NCI-H1436 treated with DMSO at 0.1 percent for 48 hours (cell line): ENCODE measurements around the gene VMP1.
"Not testable (repeated sequence)": the region's sequence is repeated elsewhere in the genome, so short reads cannot be mapped to it uniquely, and the experiment has no call there.

Experiments used
- DNase-seq: peaks from one replicate; lab custom pipeline; 2025; lab: John Stamatoyannopoulos, UW

VMP1 gene

GRCh38 chr17:59754552-59754951, 47.1 kb downstream of the VMP1 start:
- DNase-seq, result no peak

GRCh38 chr17:59755069-59755468, 47.6 kb downstream of the VMP1 start:
- not testable (repeated sequence) for DNase-seq

GRCh38 chr17:59756236-59756818, 48.9 kb downstream of the VMP1 start:
- no peak for DNase-seq

DNA sequence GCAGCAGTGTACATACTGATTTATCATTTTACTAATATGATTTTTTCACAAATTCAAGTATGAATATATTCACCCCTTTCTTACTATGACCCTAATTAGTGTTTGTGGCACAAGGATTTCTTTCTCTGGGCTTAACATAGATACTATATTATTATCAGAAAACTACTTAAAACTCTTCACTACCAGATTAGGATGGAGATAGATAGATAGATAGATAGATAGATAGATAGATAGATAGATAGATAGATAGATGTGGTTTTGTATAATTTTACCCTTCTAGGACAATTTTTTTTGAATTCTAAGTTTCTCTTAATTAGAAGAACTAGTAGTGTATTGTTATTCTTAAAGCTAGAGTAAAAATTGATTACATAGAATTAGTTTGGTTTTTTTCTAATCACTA, 49.6 kb downstream of the VMP1 start:
- DNase-seq, result no peak

- no peak for DNase-seq
Observed at GRCh38 chr17:59757470-59757869, 50.0 kb downstream of the VMP1 start.

DNA sequence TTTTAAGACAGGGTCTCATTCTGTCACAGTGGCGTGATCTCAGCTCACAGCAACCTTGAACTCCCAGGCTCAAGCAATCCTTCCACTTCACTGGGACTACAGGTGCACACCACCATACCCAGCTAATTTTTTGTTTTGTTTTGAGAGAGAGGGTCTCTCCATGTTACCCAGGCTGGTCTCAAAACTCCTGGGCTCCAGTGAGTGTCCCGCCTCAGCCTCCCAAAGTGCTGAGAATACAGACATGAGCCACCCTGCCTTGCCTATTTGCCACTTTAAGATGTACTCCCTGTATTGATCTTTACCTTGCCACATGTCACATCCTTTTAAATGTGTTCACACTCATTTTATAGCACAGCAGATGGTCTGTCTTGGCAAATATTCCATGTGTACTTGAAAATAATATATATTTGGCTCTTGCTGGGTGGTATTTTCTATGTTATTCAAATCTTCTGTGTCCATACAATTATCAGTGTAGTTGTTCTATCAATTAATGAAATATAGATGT, 50.5 kb downstream of the VMP1 start:
- no peak for DNase-seq

- DNase-seq, result not testable (repeated sequence)
Observed at GRCh38 chr17:59758998-59759651, 51.7 kb downstream of the VMP1 start.

- no peak for DNase-seq
Observed at GRCh38 chr17:59760160-59760559, 52.7 kb downstream of the VMP1 start.

DNA sequence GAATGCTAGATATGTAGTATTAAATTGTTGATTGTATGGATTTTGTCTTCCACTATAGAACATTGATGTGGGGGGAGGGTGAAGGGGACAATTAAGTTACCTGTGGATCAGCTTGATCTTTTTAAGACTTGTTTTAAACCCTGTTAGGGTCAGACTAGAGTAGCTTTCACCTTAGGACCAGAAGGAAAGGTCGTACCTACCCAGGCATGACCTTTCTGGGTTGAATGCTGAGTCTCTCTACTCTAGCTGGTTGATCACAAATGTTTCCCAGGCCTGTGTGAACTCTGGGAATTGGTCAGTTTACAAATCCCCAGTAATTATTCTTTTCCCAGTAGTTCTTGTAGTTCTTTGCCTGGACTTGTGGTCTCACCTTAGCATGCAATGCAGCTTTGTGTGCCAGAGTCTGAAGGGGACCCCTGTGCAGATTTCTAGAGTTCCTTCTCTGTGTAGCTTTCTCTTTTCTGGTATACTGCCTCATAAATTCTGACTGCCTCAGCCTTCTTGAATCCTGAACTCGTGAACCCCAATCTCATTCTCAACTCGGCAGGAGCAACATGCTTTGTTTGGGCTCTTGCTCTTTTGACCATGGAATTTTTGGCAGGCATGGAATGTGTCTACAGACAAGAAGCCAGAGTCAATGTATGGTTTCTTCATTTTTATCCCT, 54.1 kb downstream of the VMP1 start:
- DNase-seq, result no peak

- DNase-seq, result no peak
Observed at GRCh38 chr17:59762049-59762823, 54.8 kb downstream of the VMP1 start.

DNA sequence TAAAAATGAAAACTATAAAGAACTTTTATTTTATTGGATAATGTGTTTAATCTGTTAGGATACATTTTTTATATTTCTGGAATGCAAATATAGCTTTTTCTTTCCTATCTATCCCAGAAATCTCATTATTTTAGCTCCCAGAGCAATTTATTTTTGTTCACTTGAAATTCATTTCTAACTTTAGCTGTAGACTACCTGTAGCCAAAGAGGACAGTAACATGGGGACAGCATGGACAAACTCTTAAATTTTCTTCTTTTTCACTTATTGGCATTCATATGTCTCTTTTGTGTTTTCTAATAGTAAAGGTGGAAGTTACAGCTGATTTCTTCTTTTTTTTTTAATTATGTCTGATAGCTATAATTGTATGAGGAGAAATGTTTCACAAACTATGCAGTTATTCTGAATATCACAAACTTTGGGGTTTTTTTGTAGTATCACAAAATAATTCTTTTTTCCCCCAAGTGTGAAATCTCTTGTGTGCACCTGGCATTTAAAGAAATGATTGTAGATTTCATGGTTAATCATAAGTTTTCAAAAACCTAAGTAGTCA, 55.4 kb downstream of the VMP1 start:
- no peak for DNase-seq

DNA sequence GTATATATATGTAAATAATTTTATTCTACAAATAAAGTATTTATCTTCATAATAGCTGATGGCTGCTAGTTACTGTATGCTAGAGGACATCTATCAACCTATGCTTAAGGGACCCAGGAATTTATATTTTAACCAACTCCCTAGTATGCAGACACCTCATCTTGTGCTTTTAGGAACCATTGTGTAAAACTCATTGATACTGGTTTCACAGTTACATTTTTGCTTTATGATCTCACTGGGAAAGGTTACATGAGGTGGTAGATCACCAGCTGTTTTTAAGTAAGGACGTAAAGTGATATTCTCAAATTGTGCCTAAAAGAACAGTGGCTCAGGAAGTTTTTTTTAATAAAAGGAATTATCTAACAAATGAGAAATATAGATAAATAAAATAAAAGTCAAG, 56.4 kb downstream of the VMP1 start:
- no peak for DNase-seq

GRCh38 chr17:59764292-59764741, 56.9 kb downstream of the VMP1 start:
- DNase-seq, result no peak

- DNase-seq, result no peak
Observed at GRCh38 chr17:59765038-59765437, 57.6 kb downstream of the VMP1 start.

- DNase-seq, result no peak
Observed at GRCh38 chr17:59766491-59766890, 59.0 kb downstream of the VMP1 start.

DNA sequence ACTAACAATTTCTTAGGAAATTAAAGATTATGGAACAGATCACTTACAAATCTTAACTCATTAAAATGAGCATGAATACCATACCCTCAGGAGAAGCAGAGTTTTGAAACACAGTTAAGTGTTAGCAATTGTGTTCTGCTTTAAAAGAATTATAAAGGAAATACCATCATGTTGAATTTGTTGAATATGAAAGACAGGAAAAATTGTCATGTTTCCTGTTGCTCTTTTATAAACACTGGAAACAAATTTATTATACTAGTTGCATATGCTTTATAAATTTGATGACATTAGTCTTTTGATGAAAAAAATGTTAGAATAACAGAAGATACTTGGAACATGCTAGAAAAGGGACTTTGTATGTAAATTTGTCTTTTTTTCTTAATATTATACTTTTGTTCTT, 59.7 kb downstream of the VMP1 start:
- no peak for DNase-seq

DNA sequence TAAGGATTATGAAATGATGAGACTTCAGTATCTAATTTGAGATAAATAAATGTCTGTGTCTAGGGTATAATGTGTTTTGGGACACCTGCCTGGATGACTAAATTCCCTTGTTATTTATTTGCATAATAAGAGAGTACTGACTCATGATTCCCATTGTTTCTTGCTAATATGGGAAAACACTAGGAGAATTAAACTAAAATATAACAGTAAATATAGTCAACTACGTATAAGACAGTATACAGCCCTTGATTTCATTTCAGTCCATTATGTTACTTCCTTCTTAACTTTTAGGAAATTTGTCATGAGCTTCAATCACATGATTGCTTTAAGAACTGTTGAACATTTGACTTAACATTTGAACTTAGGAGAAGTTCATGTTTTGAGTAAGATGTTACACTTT, 62.4 kb downstream of the VMP1 start:
- DNase-seq, result no peak

GRCh38 chr17:59771093-59771492, 63.6 kb downstream of the VMP1 start:
- DNase-seq, result no peak

DNA sequence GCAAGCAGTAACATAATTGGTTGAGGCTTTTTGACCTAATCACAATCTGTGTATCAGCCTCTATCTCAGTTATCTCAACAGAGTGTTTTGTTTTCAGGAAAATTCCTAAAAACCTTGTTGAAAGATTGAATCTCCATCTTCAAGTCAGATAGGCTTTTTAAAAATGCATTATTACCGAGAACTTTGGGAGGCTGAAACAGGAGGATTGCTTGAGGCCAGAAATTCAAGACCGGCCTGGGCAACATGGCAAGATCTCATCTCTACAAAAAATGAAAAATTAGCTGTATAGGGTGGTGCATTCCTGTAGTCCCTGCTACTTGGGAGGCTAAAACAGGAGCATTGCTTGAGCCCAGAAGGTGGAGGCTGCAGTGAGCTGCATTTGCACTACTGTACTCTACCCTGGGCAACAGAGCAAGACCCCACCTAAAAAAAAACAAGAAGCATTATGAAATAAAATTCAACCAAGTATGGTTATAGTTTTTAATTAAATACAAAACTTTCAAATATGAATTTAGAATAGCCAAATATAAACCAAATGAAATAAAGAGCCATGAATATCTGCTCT, 68.4 kb downstream of the VMP1 start:
- no peak for DNase-seq

DNA sequence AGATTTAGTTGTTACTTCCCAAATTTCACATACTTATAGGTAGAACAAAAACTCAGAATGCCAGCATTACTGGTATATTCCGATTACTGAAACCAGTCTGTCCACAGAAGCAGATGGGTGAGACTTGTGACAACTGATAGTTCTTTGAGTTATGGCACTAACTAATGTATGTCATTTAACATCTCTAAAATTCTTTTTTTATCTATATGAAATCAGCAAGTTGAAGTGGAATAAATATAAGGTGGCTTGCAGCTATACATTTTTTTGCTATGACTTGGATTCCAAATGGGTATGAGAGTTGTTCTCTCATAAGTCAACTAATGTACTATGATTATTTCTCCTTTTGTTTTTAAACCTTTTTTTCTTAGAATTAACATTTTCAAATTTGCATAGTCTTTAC, 69.1 kb downstream of the VMP1 start:
- DNase-seq, result no peak

- DNase-seq, result no peak
Observed at GRCh38 chr17:59777033-59777432, 69.6 kb downstream of the VMP1 start.

- no peak for DNase-seq
Observed at GRCh38 chr17:59778996-59779395, 71.5 kb downstream of the VMP1 start.
